GM18508 (cell line): ENCODE measurements around the gene PLAC8L1.

Source experiments
- ATAC-seq: cut with Tn5 transposase; IDR thresholded peaks from one replicate; pipeline ENCODE4 v1.9.1; 2021; ENCODE audit warnings: moderate number of reproducible peaks; ENCODE audit not compliant: insufficient read depth, unreplicated experiment

The PLAC8L1 gene

DNA sequence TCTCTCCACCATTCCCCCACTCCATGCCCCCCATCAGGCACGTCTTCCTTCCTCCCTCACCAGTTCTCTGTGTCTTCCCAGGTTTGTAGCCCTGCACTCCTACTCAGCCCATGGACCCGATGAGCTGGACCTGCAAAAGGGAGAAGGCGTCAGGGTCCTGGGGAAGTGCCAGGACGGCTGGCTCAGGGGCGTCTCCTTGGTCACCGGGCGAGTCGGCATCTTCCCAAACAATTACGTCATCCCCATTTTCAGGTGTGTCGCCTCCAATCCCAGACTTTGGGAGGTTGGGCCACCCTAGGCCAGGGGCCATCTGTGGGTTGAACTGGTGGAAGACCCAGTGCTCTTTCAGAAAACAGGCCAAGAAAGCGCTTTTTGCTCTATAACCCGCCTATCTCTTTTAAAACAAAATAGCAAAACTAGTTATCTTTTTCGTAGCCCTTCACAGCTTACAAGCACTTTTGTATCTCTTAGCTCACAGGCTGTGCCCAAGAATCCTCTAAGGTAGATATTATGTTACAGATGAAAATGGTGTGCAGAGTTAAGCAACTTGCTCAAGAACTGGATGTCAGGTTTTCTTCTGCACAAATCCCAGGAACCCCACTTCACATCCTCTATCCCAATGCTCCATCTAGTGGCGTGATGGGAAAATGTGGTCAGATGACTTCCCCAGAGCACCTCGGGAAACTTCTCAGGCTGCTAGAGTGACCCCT, 56.2 kb downstream of the PLAC8L1 start:
- no peak for ATAC-seq

DNA sequence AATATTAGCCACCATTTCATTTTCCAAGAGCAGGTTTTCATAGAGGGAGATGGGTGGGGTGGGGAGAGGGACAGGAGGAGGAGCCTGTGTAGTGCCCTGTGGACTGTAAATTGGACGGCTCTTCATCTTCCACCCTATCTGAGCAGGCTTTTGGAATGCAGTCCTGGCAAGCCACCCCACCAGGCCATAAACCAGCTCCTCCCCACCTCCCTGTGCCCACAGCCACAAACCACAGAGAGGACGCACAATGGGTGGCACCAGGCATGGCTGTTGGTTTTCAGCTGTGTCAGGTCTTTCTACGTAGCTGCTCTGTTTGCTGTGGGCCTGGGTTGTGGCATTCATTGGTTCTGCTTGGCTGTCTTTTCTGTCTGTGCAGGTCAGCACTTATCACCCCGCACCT, 58.0 kb downstream of the PLAC8L1 start:
- ATAC-seq = no peak

DNA sequence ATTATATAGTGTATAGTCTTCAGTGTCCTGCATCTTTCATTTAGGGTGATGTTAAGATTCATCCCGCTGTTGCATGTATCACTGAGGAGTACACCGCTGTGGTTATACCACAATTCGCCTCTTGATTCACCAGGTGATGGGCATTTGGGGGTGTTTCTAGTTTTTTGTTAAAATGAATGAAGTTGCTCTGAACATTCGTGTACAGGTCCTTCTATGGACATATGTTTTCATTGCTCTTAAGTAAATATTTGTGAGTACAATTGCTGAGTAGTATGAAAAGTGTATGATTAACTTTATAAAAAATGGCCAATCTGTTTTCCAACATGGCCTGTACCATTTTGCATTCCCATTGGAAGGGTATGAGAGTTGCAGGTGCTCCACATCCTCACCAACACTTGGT, 61.7 kb downstream of the PLAC8L1 start:
- no peak for ATAC-seq

DNA sequence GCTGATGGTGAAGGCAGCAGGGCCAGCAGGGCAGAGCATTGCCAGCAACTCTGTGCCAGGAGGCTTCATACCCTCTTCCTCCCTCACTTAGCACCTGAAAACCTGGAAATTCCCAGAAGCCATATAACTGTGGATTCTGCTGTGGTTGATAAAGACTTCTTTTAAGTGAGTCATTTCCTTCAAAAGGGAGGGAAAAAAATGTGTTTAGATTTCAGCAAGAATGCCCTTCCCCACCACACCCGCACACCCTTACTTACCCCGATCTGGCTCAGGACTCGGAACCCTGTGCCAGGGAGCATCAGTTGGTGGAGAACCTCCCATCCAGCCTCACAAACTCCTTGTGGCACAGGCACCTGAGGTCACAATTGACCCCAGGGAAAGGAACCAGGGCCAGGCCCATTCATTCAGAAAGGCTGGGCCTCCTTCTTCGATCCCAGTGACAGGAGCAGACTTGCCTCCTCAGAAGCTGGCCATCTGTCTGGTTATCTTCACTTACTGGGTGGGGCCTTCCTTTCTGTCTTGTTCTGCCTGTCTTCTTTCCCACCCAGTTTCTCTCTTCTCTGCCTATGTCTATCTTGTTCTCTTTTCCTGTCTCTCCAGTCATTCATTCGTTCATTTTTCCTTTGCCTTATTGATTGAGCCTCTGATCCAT, 62.6 kb downstream of the PLAC8L1 start:
- no peak for ATAC-seq

DNA sequence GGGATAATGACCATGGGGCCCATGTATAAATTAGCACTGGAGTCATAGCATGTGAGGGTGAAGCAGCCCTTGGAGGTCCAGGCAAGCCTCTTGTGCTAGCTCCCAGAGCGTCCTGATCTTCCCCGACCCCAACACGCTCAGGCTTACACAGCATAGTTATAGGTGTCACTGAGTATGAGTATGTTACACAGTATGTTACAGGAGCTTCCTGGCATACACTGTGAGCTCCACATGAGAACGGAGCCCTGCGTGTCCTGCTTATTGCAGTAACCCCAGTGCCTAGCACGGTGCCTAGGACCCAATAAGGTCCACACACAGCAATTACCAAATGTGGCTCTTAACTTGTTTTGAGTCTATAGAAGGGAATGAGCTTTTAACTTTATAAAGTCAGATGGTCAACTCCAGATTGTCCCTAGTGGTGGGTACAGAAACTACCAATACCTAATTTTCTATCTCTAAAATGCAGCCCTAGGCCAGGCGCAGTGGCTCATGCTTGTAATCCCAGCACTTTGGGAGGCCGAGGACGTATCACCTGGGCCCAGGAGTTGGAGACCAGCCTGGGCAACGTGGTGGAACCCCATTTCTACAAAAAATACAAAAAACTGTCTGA, 64.1 kb downstream of the PLAC8L1 start:
- peak; percentile 71 for ATAC-seq

DNA sequence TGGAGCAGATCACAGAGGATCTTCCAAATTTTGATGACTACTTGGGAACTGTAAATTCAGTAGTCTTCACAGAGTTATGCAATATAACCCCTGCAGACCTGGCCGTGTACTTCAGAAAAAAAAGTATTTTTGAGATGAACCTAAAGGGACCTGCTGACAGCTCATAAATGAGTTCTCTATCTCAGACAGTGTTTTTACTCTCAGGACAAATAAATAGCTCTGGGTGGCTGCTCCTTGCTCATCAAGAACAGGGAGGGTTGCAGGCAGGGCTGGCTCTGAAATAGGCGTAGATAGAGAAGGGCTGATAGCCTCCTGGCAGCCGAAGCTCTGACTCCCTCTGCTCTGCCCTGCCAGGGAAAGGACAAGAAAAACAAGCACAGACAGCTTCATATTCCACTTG, 64.8 kb downstream of the PLAC8L1 start:
- ATAC-seq = no peak

DNA sequence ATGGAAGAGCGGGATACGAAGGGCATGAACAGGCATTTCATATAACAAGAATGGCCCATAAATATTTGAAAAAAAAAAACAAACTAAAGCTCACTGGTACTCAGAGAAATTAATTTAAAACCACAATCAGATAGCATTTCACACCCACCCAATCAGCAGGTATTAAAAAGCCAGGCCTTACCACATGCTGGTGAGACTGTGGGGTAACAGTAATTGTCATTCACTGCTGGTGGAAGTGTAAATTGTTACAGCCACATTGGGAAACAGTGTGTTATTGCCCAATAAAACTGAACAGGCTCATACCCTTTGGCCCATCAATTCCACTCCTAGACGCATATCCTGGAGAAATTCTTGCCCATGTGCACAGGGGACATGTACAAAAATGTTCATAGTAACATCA, 66.0 kb downstream of the PLAC8L1 start:
- no peak for ATAC-seq

DNA sequence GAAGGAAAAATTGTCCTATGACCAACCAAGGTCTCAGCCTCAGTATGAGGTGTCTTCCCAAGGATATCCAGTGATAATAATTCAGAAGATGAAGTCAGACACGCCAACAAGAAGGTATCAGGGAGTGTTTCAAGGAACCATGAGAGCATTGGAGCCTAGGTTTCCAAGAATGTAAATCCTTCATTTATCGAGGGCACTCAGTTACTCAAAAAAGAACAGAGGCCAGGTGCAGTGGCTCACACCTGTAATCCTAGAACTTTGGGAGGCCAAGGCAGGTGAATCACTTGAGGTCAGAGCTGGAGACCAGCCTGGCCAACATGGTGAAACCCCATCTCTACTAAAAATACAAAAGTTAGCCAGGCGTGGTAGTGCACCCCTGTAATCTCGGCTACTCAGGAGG, 70.8 kb downstream of the PLAC8L1 start:
- no peak for ATAC-seq
